K562 (cell line): ENCODE measurements around the gene GNB5. TPM values are rescaled to one million over a fixed set of nuclear protein-coding genes. Genes with fewer than 3 reads are reported as not detected.
A peak's percentile ranks its signal among the peaks of the same experiment; 100 is the strongest.

Source experiments
- CBX8 ChIP-seq: fragments of 200-600 bp; sonication (generic); IDR thresholded peaks from 2 replicates; pipeline ENCODE4 v1.6.1; 2012; ENCODE audit warnings: borderline replicate concordance, mixed run types, low read depth, mild to moderate bottlenecking, moderate library complexity, mixed read lengths, low read length, control low read depth, inconsistent platforms; ENCODE audit not compliant: poor library complexity, severe bottlenecking; ENCODE audit errors: extremely low read depth
- COPS2 ChIP-seq: fragments of 450-650 bp; conservative IDR thresholded peaks from 2 replicates; pipeline ENCODE4 v1.6.1; 2016; ENCODE audit warnings: mild to moderate bottlenecking, moderate library complexity
- ELF4 ChIP-seq: fragments of 450-650 bp; formaldehyde crosslinking; IDR thresholded peaks from 2 replicates; pipeline ENCODE4 v1.4.0; 2022; ENCODE audit warnings: missing genetic modification characterization
- FOXK2 ChIP-seq, 2 experiments: fragments of 450-650 bp; IDR thresholded peaks in 1 of 2; conservative IDR thresholded peaks in 1 of 2; 2 replicates each; pipeline ENCODE4 v1.6.1; 2016; ENCODE audit warnings: low read depth in 2 of 2, mild to moderate bottlenecking in 1 of 2
- MIER1 ChIP-seq: fragments of 450-650 bp; IDR thresholded peaks from 2 replicates; pipeline ENCODE4 v1.6.1; 2016; ENCODE audit warnings: antibody characterized with exemption, mild to moderate bottlenecking, low read depth
- MTA2 ChIP-seq: fragments of 450-650 bp; IDR thresholded peaks from 2 replicates; pipeline ENCODE4 v1.6.1; 2016; ENCODE audit warnings: low read depth
- PYGO2 ChIP-seq: fragments of 450-650 bp; IDR thresholded peaks from 2 replicates; pipeline ENCODE4 v1.6.1; 2016; ENCODE audit warnings: mild to moderate bottlenecking, missing genetic modification characterization, moderate library complexity, missing compliant biosample characterization
- RBM15 ChIP-seq: fragments of 200-400 bp; formaldehyde crosslinking; IDR thresholded peaks from 2 replicates; pipeline ENCODE4 v1.6.1; 2018; ENCODE audit warnings: mild to moderate bottlenecking, low read length, moderate library complexity; ENCODE audit not compliant: insufficient read depth
- RBM39 ChIP-seq: fragments of 200-400 bp; formaldehyde crosslinking; optimal IDR thresholded peaks from 2 replicates; pipeline ENCODE3; 2018; ENCODE audit warnings: low read depth, low read length
- RREB1 ChIP-seq: fragments of 250-450 bp; sonication (Bioruptor Pico); IDR thresholded peaks from 2 replicates; pipeline ENCODE4 v1.4.0; 2020
- TSC22D4 ChIP-seq: fragments of 450-650 bp; IDR thresholded peaks from 2 replicates; pipeline ENCODE4 v1.6.1; 2016; ENCODE audit warnings: missing genetic modification characterization, missing biosample characterization, control low read depth
- ZFP1 ChIP-seq: fragments of 450-650 bp; formaldehyde crosslinking; IDR thresholded peaks from 2 replicates; pipeline ENCODE4 v1.4.0; 2020; ENCODE audit warnings: mild to moderate bottlenecking, mixed read lengths
- ZNF175 ChIP-seq: fragments of 200-800 bp; sonication (Bioruptor generic); IDR thresholded peaks from 2 replicates; pipeline ENCODE4 v1.6.1; 2016; ENCODE audit warnings: low read depth, mild to moderate bottlenecking, missing genetic modification characterization, missing compliant biosample characterization
- ZNF766 ChIP-seq: fragments of 200-800 bp; sonication (Bioruptor generic); conservative IDR thresholded peaks from 2 replicates; pipeline ENCODE4 v1.6.1; 2016; ENCODE audit warnings: missing genetic modification characterization, missing compliant biosample characterization
- polyA plus RNA-seq, 8 experiments: library from polyadenylated mRNA; depleted of rRNA in 4 of 8; stranded (reverse) in 5 of 8; unstranded in 3 of 8; fragments of >200 nt; fragmentation: Nextera tagmentation in 2 of 8; fragmentation: Illumina TruSeq in 1 of 8; extraction: Ambion mirVana in 2 of 8; extraction: Trizol in 1 of 8; gene quantifications; 2 replicates each; pipeline versions ENCODE4 v1.2.1 to v1.2.3, GENCODE V29; 2011 to 2014; ENCODE audit warnings: inconsistent platforms in 1 of 8, missing spikeins in 1 of 8
- total RNA-seq, 7 experiments: library from RNA; depleted of rRNA in 6 of 7; stranded (reverse); fragments of >200 nt in 6 of 7; fragmentation: Illumina TruSeq in 2 of 7; extraction: Trizol in 2 of 7; gene quantifications; 2 replicates each; pipeline versions ENCODE4 v1.2.1 to v1.2.3, GENCODE V29; 2011 to 2021; ENCODE audit warnings: low replicate concordance in 1 of 7
- TF ChIP-seq, protein P1 (sequence below): fragments of 450-650 bp; IDR thresholded peaks from 2 replicates; pipeline ENCODE4 v1.6.1; 2017; ENCODE audit warnings: mild to moderate bottlenecking, moderate library complexity
- TF ChIP-seq, protein P2 (sequence below): fragments of 450-650 bp; IDR thresholded peaks from 2 replicates; pipeline ENCODE4 v1.6.1; 2016; ENCODE audit warnings: mild to moderate bottlenecking

GNB5 gene
- total and polyA plus RNA-seq, 9 of the 15 experiments (the other 6 are each of a cell fraction or from before 2014, with no cell fraction given) = 0.11 to 2.1 (median 0.77) TPM

- TF ChIP-seq RREB1 (CRISPR knock-in tag) (no peak), CBX8 (no peak), RBM15 (no peak), PYGO2 (tag) (no peak), COPS2 (no peak), TSC22D4 (no peak), ZFP1 (CRISPR knock-in tag) (no peak), ZNF175 (peak; percentile 55; the same call in 1 of the 2 replicates), ZNF766 (CRISPR knock-in tag) (0 out of 2 replicates have a peak, but pooled peaks have one; percentile 26), MIER1 (no peak), RBM39 (no peak), FOXK2 (conservative IDR thresholded peaks at IDR 0.05 in 1 of 2, IDR thresholded peaks at IDR 0.05 in 1 of 2; ENCODE audit: low read depth in 2 of 2) (0 out of 4 replicates have a peak, but pooled peaks have one; percentile 50 to 53), MTA2 (peak; percentile 73), ELF4 (CRISPR knock-in tag) (0 out of 2 replicates have a peak, but pooled peaks have one; percentile 33)
- TF ChIP-seq, protein P1, sequence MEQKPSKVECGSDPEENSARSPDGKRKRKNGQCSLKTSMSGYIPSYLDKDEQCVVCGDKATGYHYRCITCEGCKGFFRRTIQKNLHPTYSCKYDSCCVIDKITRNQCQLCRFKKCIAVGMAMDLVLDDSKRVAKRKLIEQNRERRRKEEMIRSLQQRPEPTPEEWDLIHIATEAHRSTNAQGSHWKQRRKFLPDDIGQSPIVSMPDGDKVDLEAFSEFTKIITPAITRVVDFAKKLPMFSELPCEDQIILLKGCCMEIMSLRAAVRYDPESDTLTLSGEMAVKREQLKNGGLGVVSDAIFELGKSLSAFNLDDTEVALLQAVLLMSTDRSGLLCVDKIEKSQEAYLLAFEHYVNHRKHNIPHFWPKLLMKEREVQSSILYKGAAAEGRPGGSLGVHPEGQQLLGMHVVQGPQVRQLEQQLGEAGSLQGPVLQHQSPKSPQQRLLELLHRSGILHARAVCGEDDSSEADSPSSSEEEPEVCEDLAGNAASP = no peak
- TF ChIP-seq, protein P2, sequence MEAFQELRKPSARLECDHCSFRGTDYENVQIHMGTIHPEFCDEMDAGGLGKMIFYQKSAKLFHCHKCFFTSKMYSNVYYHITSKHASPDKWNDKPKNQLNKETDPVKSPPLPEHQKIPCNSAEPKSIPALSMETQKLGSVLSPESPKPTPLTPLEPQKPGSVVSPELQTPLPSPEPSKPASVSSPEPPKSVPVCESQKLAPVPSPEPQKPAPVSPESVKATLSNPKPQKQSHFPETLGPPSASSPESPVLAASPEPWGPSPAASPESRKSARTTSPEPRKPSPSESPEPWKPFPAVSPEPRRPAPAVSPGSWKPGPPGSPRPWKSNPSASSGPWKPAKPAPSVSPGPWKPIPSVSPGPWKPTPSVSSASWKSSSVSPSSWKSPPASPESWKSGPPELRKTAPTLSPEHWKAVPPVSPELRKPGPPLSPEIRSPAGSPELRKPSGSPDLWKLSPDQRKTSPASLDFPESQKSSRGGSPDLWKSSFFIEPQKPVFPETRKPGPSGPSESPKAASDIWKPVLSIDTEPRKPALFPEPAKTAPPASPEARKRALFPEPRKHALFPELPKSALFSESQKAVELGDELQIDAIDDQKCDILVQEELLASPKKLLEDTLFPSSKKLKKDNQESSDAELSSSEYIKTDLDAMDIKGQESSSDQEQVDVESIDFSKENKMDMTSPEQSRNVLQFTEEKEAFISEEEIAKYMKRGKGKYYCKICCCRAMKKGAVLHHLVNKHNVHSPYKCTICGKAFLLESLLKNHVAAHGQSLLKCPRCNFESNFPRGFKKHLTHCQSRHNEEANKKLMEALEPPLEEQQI = no peak
These were observed 53.5 kb downstream of the GNB5 start (continued) for GRCh38 chr15:52137432-52138357.
